Measurements from ENCODE around the gene VCPKMT. TPM values are rescaled to one million over a fixed set of nuclear protein-coding genes. Genes with fewer than 3 reads are reported as not detected.

The VCPKMT gene
- polyA plus RNA-seq, 1 experiment, result 7.7 TPM

GRCh38 chr14:50123062-50123461, 6.7 kb upstream of the VCPKMT start:
- Histone ChIP-seq H3K9me3 (ENCODE audit: control insufficient read depth, insufficient read depth, low read length) (no peaks in the 10 kb centered on the region), H3K4me3 (ENCODE audit: low read depth, low read length) (no peak overlapping the region), H3K27me3 (ENCODE audit: control insufficient read depth, insufficient read depth, low read length) (no peaks in the 10 kb centered on the region), H3K27ac (ENCODE audit: low read depth, low read length) (no peak overlapping the region)
- TF ChIP-seq CTCF (IDR thresholded peaks at IDR 0.05; ENCODE audit: low read depth, low read length), result no peak
- ChIA-PET CTCF (no interaction called here), POLR2A (no interaction called here)
- no peak for DNase-seq (ENCODE audit: low read depth, low spot score)

- Histone ChIP-seq H3K9me3 (ENCODE audit: control insufficient read depth, insufficient read depth, low read length) (no peaks in the 10 kb centered on the region), H3K27ac (ENCODE audit: low read depth, low read length) (no peak overlapping the region), H3K27me3 (ENCODE audit: control insufficient read depth, insufficient read depth, low read length) (no peaks in the 10 kb centered on the region), H3K4me3 (ENCODE audit: low read depth, low read length) (no peak overlapping the region)
- CTCF ChIA-PET, result no interaction called here
- DNase-seq (ENCODE audit: low read depth, low spot score), result no peak
- TF ChIP-seq CTCF (IDR thresholded peaks at IDR 0.05; ENCODE audit: low read depth, low read length), result no peak
- POLR2A ChIA-PET, result no interaction called here
Observed at GRCh38 chr14:50122291-50122690, 5.9 kb upstream of the VCPKMT start.

- TF ChIP-seq CTCF (IDR thresholded peaks at IDR 0.05; ENCODE audit: low read depth, low read length), result no peak
- ChIA-PET CTCF (no interaction called here), POLR2A (no interaction called here)
- no peak overlapping the region for H3K27ac ChIP-seq (ENCODE audit: low read depth, low read length)
- no peak for DNase-seq (ENCODE audit: low read depth, low spot score)
- H3K4me3 ChIP-seq (ENCODE audit: low read depth, low read length), result no peak overlapping the region
- no peaks in the 10 kb centered on the region for H3K27me3 ChIP-seq (ENCODE audit: control insufficient read depth, insufficient read depth, low read length)
- no peaks in the 10 kb centered on the region for H3K9me3 ChIP-seq (ENCODE audit: control insufficient read depth, insufficient read depth, low read length)
Observed at GRCh38 chr14:50121486-50121885, 5.1 kb upstream of the VCPKMT start.

- H3K27ac ChIP-seq (ENCODE audit: low read depth, low read length), result no peak overlapping the region
- TF ChIP-seq CTCF (IDR thresholded peaks at IDR 0.05; ENCODE audit: low read depth, low read length), result no peak
- DNase-seq (ENCODE audit: low read depth, low spot score), result no peak
- POLR2A ChIA-PET, result interaction anchor here (0.5 to 1.5 kb wide), 2 partner anchors 177 to 255 kb away, joined by 7 to 8 read pairs; no protein-coding TSS in a partner anchor
- H3K27me3 ChIP-seq (ENCODE audit: control insufficient read depth, insufficient read depth, low read length), result no peaks in the 10 kb centered on the region
- H3K9me3 ChIP-seq (ENCODE audit: control insufficient read depth, insufficient read depth, low read length), result no peaks in the 10 kb centered on the region
- CTCF ChIA-PET, result interaction anchor here (3.1 to 8.4 kb wide), 2 partner anchors 254 to 265 kb away, joined by 26 to 97 read pairs; partner anchors contain the start of gene NEMF
- no peak overlapping the region for H3K4me3 ChIP-seq (ENCODE audit: low read depth, low read length)
Observed at GRCh38 chr14:50117456-50117855, 1.1 kb upstream of the VCPKMT start.

- no peak overlapping the region for H3K27ac ChIP-seq (ENCODE audit: low read depth, low read length)
- CTCF ChIA-PET, result interaction anchor here (0.8 to 8.4 kb wide), 3 partner anchors 13 to 264 kb away, joined by 3 to 97 read pairs (median 26); partner anchors contain the start of gene NEMF
- H3K4me3 ChIP-seq (ENCODE audit: low read depth, low read length), result no peak overlapping the region
- POLR2A ChIA-PET, result interaction anchor here (0.5 to 1.5 kb wide), 5 partner anchors 45 to 413 kb away, joined by 3 to 8 read pairs (median 4); partner anchors contain the start of gene NEMF
- no peak for TF ChIP-seq CTCF (IDR thresholded peaks at IDR 0.05; ENCODE audit: low read depth, low read length)
- DNase-seq (ENCODE audit: low read depth, low spot score), result no peak
- no peaks in the 10 kb centered on the region for H3K9me3 ChIP-seq (ENCODE audit: control insufficient read depth, insufficient read depth, low read length)
- no peaks in the 10 kb centered on the region for H3K27me3 ChIP-seq (ENCODE audit: control insufficient read depth, insufficient read depth, low read length)
Observed at GRCh38 chr14:50116966-50117365, 594 bp upstream of the VCPKMT start.
